HL-60/S4 treated with phorbol 12-myristate 13-acetate at 8.2 ng/mL for 4 days and 3 days (cell line): Measurements from ENCODE around the gene ABHD8.

Source experiments
- in situ Hi-C: fragments of 300-500 bp; cut with MboI; formaldehyde crosslinking; loops from 2 replicates; pipeline ENCODE4 v1.15.0; 2022; ENCODE audit warnings: low sequenced_read_pairs

The ABHD8 gene

DNA sequence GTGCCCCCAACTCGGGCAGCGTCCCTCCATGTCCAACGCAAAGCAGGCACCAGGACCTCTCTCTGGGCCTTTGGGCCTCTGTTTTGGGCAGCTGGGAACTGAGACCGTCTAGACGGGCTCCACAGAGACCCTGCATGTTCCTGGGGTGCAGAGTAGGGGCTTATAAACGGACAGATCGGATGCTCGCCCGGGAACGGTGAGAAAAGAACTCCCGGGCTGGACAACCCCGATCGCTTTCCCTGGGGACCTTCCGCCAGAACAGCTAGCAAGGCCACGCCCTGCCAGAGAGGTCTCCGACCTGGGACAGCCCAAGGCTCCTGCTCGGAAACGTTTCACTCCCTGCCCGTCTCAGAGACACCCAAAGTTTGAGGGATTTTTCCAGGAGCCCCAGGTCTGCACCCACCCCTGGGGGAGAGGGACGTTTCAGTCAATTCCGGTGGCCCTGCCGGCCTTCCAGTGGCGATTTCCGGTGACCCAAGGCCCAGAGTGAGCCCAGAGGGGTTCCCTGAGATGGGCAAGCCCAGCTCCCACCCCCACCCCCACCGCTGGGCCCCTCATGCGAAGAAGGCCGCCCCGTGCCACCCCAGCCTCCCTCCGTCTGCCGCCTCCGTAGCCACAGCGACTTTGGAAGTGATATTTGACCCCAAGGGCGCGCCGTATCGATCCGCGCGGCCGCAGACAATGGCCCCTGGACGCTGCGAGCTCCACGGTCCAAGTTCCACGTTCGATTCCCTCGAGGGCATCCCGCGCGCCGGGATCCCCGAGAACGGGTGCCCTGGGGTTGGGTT lies 59.2 kb downstream of the ABHD8 start:
- in situ Hi-C loops = no loop called here

DNA sequence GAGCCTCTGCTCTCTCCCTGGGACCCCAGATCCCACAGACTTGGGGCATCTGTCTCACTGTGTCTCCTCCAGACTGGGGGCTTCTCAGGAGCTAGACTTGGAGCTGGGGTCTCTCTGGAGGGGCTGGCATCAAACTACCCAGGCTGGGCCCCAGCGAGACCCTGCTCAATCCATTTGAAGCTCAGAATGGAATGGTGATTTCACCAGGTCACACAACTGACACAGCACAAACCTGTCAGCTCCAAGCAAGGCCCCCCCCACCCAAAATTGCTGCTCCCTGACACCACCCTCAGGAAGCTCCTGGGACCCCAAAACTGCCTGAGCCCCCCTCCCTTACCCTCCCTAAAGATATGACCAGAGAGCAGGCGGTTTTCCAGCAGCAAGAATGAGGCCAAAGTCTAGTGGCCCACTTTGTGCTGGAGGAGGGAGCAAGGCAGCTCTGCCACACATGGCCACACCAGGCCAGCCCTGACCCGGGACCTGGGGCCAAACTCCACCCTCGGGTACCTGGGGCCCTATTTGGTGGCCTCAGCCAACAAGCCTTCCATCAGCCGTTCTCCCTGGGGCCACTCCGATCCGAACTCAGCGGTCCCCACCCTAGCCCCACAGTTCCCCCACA lies 59.9 kb downstream of the ABHD8 start:
- in situ Hi-C loops = no loop called here

DNA sequence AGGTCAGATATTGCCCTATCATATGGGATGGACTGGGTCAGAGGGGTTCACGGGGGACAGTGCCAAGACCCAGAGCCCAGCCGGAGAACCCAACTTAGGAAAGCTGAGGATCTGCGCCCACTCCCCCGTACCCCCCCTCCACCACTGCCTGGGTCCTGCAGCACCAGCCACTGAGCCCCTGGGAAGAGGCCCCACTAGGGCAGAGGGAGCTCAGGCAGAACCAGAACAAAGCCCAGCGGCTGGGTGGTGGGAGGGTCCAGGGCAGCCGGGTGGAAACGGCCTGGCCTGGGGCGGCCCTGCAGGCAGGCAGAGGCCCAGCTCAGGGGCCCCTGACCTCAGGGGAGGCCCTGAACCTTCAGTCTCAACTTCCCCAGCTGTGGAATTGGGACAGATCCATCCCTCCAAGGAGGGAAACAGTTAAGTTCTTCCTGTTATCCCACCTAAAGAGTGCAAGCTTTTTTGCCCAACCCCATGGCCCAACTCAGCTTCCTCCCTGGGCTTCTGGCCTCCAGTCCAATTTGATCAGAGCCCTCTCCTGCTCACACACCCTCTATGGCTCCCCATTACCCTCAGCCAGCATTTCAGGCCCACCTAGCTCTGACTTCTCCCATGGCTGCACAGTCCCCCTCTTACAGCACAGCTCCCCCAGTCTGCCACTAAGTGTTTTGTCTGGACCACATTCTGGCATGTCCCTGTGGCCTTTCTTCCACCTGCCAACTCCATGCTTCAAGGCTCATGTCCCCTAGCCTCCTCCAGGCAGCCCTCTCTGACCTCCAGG lies 60.6 kb downstream of the ABHD8 start:
- in situ Hi-C loops = no loop called here
